ENCODE results near the gene CRLF1.

Gene CRLF1

DNA sequence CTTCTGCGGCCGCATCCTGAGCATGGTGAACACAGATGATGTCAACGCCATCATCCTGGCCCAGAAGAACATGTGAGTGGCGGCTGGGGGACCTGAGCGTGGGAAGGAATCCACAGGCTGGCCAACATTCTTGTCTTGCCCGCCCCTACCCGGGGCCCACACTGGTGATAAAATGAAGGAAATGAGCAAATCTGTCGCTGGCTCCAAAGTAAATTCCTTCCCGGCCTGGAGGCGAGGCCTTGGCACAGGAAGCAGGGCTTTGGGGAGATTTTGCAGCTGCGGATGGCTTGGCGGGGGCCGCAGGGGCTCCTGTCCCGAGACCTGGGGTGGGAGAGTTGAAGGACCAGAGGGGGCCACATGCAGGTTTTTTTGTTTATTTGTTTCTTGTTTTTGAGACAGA lies 44.5 kb downstream of the CRLF1 start:
- H3K27ac ChIP-seq (ENCODE audit: extremely low read depth, low read depth, low read length) = no peak overlapping the region
- no peak overlapping the region for H3K4me3 ChIP-seq (ENCODE audit: low read depth, low read length)
- peaks cover 26 to 57% of the 10 kb centered on the region in 2 experiments; a peak in 2 of 3 replicates for H3K36me3 ChIP-seq (ENCODE audit: control insufficient read depth in 2 of 2, insufficient read depth in 1 of 2, low read length in 2 of 2)
- ChIA-PET CTCF (no interaction called here), POLR2A (interaction anchor here (4.9 kb wide), 1 partner anchor 9 kb away, joined by 62 read pairs; the partner anchor contains the start of gene UBA52)
- TF ChIP-seq, protein P1, sequence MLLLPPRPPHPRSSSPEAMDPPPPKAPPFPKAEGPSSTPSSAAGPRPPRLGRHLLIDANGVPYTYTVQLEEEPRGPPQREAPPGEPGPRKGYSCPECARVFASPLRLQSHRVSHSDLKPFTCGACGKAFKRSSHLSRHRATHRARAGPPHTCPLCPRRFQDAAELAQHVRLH (tag by site-specific recombination; IDR thresholded peaks at IDR 0.05) = no peak
- TF ChIP-seq ZNF112 (tag by site-specific recombination; IDR thresholded peaks at IDR 0.05) (no peak), KLF8 (tag by site-specific recombination; IDR thresholded peaks at IDR 0.05) (no peak), ZBTB21 (tag by site-specific recombination; IDR thresholded peaks at IDR 0.05) (no peak), ZEB2 (tag by site-specific recombination; IDR thresholded peaks at IDR 0.05) (no peak), ZNF302 (tag by site-specific recombination; IDR thresholded peaks at IDR 0.05; ENCODE audit: low read depth) (no peak), ZNF311 (tag by site-specific recombination; IDR thresholded peaks at IDR 0.05; ENCODE audit: borderline replicate concordance) (no peak), ZNF10 (tag by site-specific recombination; IDR thresholded peaks at IDR 0.05) (no peak), ZNF426 (tag by site-specific recombination; IDR thresholded peaks at IDR 0.05) (no peak)
- TF ChIP-seq, protein P2, sequence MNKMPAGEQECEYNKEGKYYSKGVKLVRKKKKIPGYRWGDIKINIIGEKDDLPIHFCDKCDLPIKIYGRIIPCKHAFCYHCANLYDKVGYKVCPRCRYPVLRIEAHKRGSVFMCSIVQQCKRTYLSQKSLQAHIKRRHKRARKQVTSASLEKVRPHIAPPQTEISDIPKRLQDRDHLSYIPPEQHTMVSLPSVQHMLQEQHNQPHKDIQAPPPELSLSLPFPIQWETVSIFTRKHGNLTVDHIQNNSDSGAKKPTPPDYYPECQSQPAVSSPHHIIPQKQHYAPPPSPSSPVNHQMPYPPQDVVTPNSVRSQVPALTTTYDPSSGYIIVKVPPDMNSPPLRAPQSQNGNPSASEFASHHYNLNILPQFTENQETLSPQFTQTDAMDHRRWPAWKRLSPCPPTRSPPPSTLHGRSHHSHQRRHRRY (tag by site-specific recombination; IDR thresholded peaks at IDR 0.05) = no peak
- no peaks in the 10 kb centered on the region for H3K9me3 ChIP-seq (ENCODE audit: control insufficient read depth, insufficient read depth, low read depth, low read length)
- H3K4me1 ChIP-seq (ENCODE audit: control insufficient read depth, insufficient read depth, low read length) = no peaks in the 10 kb centered on the region

- Histone ChIP-seq H3K36me3 (ENCODE audit: control insufficient read depth in 2 of 2, insufficient read depth in 1 of 2, low read length in 2 of 2) (peaks cover 12 to 36% of the 10 kb centered on the region in 2 experiments; a peak in 2 of 3 replicates), H3K4me1 (ENCODE audit: control insufficient read depth, insufficient read depth, low read length) (no peaks in the 10 kb centered on the region), H3K9me3 (ENCODE audit: control insufficient read depth, insufficient read depth, low read depth, low read length) (no peaks in the 10 kb centered on the region), H3K27ac (ENCODE audit: extremely low read depth, low read depth, low read length) (peak overlapping the region; percentile 28; the same call in 1 of the 2 replicates), H3K4me3 (ENCODE audit: low read depth, low read length) (no peak overlapping the region)
- ChIA-PET POLR2A (interaction anchor here (4.9 kb wide), 1 partner anchor 11 kb away, joined by 62 read pairs; the partner anchor contains the start of gene UBA52), CTCF (interaction anchor here (0.7 to 1.1 kb wide), 2 partner anchors 40 to 41 kb away, joined by 3 to 4 read pairs; no protein-coding TSS in a partner anchor)
- TF ChIP-seq ZNF10 (tag by site-specific recombination; IDR thresholded peaks at IDR 0.05) (no peak), PRDM1 (tag by site-specific recombination; IDR thresholded peaks at IDR 0.05) (peak; percentile 95), SALL2 (tag by site-specific recombination; IDR thresholded peaks at IDR 0.05; ENCODE audit: borderline replicate concordance) (no peak), ZFP41 (tag by site-specific recombination; IDR thresholded peaks at IDR 0.05; ENCODE audit: borderline replicate concordance) (no peak), ZNF366 (tag by site-specific recombination; conservative IDR thresholded peaks at IDR 0.05) (peak; percentile 85), ZNF664 (tag by site-specific recombination; IDR thresholded peaks at IDR 0.05) (peak; percentile 91), ZNF596 (tag by site-specific recombination; IDR thresholded peaks at IDR 0.05) (peak; percentile 84), ZBTB6 (tag by site-specific recombination; IDR thresholded peaks at IDR 0.05) (no peak)
Measured at GRCh38 chr19:18559685-18560084, 46.9 kb downstream of the CRLF1 start.

DNA sequence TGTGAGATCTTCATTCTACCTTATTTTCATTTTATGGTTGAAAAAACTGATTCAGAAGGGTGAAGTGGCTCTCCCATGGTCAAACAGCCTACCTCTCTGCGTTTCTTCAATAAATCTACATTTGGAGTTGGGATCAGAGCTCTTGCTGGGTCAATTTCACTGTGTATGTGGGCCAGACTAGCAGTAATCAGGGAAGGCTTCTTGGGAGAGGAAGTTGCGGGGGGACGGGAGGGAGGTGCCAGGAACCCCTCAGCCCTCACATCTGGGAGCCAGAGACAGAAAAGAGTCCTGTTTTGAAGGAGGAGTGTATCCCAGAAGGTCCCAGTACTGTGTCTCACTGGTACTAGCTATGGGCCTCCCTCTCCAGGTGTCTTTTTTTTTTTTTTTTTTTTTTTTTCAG lies 48.0 kb downstream of the CRLF1 start:
- H3K9me3 ChIP-seq (ENCODE audit: control insufficient read depth, insufficient read depth, low read depth, low read length) = no peaks in the 10 kb centered on the region
- H3K27ac ChIP-seq (ENCODE audit: extremely low read depth, low read depth, low read length) = peak overlapping the region; percentile 51; the same call in 1 of the 2 replicates
- H3K4me1 ChIP-seq (ENCODE audit: control insufficient read depth, insufficient read depth, low read length) = no peaks in the 10 kb centered on the region
- CTCF ChIA-PET = interaction anchor here (0.6 to 2.2 kb wide), 3 partner anchors 19 to 97 kb away, joined by 3 to 9 read pairs (median 3); no protein-coding TSS in a partner anchor
- no peak for TF ChIP-seq ZNF16 (tag by site-specific recombination; IDR thresholded peaks at IDR 0.05; ENCODE audit: low read depth)
- TF ChIP-seq ZNF274 (IDR thresholded peaks at IDR 0.05; ENCODE audit: low read length) = no peak
- TF ChIP-seq ZNF274 (tag by site-specific recombination; IDR thresholded peaks at IDR 0.05; ENCODE audit: borderline replicate concordance) = no peak
- TF ChIP-seq ZNF112 (tag by site-specific recombination; IDR thresholded peaks at IDR 0.05) = no peak
- TF ChIP-seq SCRT1 (tag by site-specific recombination; IDR thresholded peaks at IDR 0.05; ENCODE audit: borderline replicate concordance) = no peak
- TF ChIP-seq ZNF560 (tag by site-specific recombination; IDR thresholded peaks at IDR 0.05; ENCODE audit: borderline replicate concordance) = no peak
- TF ChIP-seq ZNF707 (tag by site-specific recombination; IDR thresholded peaks at IDR 0.05) = no peak
- TF ChIP-seq ZNF776 (tag by site-specific recombination; IDR thresholded peaks at IDR 0.05; ENCODE audit: borderline replicate concordance) = no peak
- TF ChIP-seq ELK4 (IDR thresholded peaks at IDR 0.05; ENCODE audit: borderline replicate concordance, low read depth, low read length) = no peak
- TF ChIP-seq ZNF426 (tag by site-specific recombination; IDR thresholded peaks at IDR 0.05) = no peak
- TF ChIP-seq ZBTB6 (tag by site-specific recombination; IDR thresholded peaks at IDR 0.05) = no peak
- POLR2A ChIA-PET = interaction anchor here (0.6 to 4.9 kb wide), 9 partner anchors 8 to 133 kb away, joined by 3 to 62 read pairs (median 6); partner anchors contain the start of genes REX1BD and UBA52
- H3K36me3 ChIP-seq (ENCODE audit: control insufficient read depth in 2 of 2, insufficient read depth in 1 of 2, low read length in 2 of 2) = peaks cover 5 to 25% of the 10 kb centered on the region in 2 experiments; a peak in 2 of 3 replicates
- peak overlapping the region; percentile 81 for H3K4me3 ChIP-seq (ENCODE audit: low read depth, low read length)
